ENCODE data around the gene ACP4. TPM values are rescaled to one million over a fixed set of nuclear protein-coding genes. Genes with fewer than 3 reads are reported as not detected.
"Not testable (repeated sequence)": the region's sequence is repeated elsewhere in the genome, so short reads cannot be mapped to it uniquely, and the experiment has no call there.

Gene ACP4
- polyA plus RNA-seq, 1 donor from 2014 or later, result not detected

DNA sequence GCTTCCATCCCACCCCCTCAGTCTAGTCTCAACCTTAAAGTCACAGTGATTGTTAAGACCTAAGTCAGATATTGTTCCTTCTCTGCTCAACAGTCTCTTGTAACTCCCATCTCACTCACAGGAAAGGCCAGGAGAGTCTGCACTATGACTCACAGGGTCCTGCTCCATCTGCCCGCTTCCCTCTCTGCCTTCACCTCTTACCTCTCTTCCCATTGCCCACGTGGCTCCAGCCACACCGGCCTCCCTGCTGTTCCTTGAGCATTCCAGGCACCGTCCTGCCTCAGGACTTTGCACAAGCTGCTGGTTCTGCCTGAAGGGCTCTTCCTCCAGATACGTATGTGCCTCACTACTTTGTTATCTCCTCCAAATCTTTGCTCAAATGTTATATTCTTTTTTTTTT, 23.0 kb upstream of the ACP4 start:
- H3K27ac Mint-ChIP-seq, H3K4me1 Mint-ChIP-seq, H3K36me3 Mint-ChIP-seq, H3K4me3 Mint-ChIP-seq, H3K9me3 Mint-ChIP-seq: not testable (repeated sequence)
- peaks cover 16% of the 10 kb centered on the region for H3K27me3 Mint-ChIP-seq

DNA sequence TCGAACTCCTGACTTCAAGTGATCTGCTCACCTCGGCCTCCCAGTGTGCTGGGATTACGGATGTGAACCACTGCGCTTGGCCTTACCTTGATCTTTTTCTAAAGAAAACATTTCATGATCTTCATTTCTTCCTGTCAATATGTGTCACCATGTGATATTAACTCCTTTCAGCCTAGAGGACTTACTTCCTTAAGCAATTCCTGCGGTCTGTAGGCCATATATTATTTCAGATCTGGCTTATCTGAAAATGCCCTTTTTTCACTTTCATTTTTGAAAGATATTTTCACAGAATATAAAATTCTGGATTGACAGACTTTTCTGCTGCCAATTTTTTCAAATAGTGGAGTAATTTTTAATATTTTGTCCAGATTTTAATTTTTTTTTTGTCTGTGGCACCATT, 21.9 kb upstream of the ACP4 start:
- peak overlapping the region in 1 of 4 donors; percentile 60 for H3K4me3 Mint-ChIP-seq
- no peaks in the 10 kb centered on the region for H3K4me1 Mint-ChIP-seq
- H3K9me3 Mint-ChIP-seq, result peaks cover 0 to 3% (median 2%) of the 10 kb centered on the region in 3 donors
- no peaks in the 10 kb centered on the region for H3K36me3 Mint-ChIP-seq
- H3K27me3 Mint-ChIP-seq, result peaks cover 16% of the 10 kb centered on the region
- no peak overlapping the region for H3K27ac Mint-ChIP-seq

DNA sequence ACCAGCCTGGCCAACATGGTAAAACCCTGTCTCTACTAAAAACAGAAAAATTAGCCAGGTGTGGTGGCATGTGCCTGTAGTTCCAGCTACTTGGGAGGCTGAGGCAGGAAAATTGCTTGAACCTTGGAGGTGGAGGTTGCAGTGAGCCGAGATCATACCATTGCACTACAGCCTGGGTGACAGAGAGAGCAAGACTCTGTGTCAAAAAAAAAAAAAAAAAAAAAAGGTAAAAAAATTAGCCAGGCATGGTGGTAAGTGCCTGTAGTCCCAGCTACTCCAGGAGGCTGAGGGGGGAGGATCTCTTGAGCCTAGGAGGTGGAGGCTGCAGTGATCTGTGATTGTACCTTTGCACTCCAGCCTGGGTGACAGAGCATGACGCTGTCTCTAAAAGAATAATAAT, 20.1 kb upstream of the ACP4 start, which contains the start of gene GPR32:
Gene GPR32 (plus strand): TSS at position 301 of the 400 bp plus-strand sequence. CDS start 137 bp downstream, outside the sequence.
- H3K4me3 Mint-ChIP-seq, result not testable (repeated sequence)

DNA sequence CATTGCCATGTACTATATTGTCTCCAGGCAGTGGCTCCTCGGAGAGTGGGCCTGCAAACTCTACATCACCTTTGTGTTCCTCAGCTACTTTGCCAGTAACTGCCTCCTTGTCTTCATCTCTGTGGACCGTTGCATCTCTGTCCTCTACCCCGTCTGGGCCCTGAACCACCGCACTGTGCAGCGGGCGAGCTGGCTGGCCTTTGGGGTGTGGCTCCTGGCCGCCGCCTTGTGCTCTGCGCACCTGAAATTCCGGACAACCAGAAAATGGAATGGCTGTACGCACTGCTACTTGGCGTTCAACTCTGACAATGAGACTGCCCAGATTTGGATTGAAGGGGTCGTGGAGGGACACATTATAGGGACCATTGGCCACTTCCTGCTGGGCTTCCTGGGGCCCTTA, 19.3 kb upstream of the ACP4 start:
- Mint-ChIP-seq H3K4me3 (no peak overlapping the region), H3K9me3 (peaks cover 0 to 3% (median 2%) of the 10 kb centered on the region in 3 donors), H3K4me1 (no peaks in the 10 kb centered on the region), H3K27ac (no peak overlapping the region), H3K27me3 (peaks cover 20% of the 10 kb centered on the region), H3K36me3 (no peaks in the 10 kb centered on the region)

More for the DNA sequence above, 20.1 kb upstream of the ACP4 start, which contains the start of gene GPR32:
- not testable (repeated sequence) for H3K36me3 Mint-ChIP-seq, H3K9me3 Mint-ChIP-seq, H3K4me1 Mint-ChIP-seq, H3K27ac Mint-ChIP-seq
- H3K27me3 Mint-ChIP-seq, result peaks cover 19% of the 10 kb centered on the region

DNA sequence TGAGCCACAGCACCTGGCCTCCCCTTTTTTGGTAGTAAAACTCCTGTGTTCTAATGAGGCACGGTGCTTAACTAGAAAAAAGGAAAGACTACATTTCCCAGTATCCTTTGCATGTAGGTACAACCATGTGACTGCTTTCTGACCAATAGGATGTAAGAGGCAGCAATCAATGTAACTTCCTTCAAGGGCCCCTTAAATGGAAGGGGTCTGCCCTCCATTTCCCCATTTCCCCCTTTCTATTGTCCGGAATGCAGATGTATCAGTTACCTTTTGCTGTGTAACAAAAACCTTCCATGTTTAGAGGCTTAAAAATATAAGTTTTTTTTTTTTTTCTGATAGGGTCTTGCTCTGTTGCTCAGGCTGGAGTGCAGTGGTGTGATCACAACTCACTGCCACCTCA, 17.7 kb upstream of the ACP4 start:
- Mint-ChIP-seq H3K4me3 (no peak overlapping the region), H3K27me3 (peaks cover 25% of the 10 kb centered on the region), H3K4me1 (no peaks in the 10 kb centered on the region), H3K36me3 (no peaks in the 10 kb centered on the region), H3K9me3 (peaks cover 0 to 3% (median 2%) of the 10 kb centered on the region in 3 donors), H3K27ac (no peak overlapping the region)

DNA sequence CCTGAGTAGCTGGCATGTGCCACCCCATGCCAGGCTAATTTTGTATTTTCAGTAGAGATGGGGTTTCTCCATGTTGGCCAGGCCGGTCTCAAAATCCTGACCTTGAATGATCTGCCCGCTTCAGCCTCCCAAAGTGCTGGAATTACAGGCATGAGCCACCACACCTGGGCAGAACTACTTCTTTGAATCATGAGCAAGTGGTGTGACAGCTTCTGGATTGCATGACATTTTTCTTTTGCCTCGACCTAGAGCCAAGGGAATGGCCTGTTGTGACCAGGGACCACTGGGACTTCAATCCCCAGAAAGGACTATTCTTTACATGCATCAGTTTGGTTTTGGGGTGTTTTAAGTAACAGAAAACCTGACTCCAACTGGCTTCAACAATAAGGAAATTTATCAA, 17.3 kb upstream of the ACP4 start:
- H3K27ac Mint-ChIP-seq, H3K36me3 Mint-ChIP-seq, H3K4me1 Mint-ChIP-seq, H3K4me3 Mint-ChIP-seq, H3K9me3 Mint-ChIP-seq: not testable (repeated sequence)
- H3K27me3 Mint-ChIP-seq, result peaks cover 28% of the 10 kb centered on the region

DNA sequence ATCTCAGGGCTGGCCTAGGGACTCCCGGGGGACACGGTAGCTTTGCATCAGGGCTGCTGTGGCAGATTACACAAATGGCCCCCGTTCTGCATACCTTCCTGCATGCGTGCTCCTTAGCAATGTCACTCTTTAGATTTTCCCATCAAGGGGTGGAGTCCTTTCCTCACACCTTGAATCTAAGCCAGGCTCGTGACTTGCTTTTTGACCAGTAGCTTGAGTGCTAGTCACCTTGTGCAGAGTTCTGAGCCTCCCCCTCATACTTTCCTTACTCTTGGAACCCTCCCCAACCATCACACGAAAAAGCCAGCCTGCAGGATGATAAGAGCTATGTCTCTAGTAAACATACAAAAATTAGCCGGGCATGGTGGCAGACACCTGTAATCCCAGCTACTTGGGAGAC, 16.8 kb upstream of the ACP4 start:
- not testable (repeated sequence) for H3K9me3 Mint-ChIP-seq, H3K4me3 Mint-ChIP-seq, H3K4me1 Mint-ChIP-seq, H3K36me3 Mint-ChIP-seq, H3K27ac Mint-ChIP-seq
- H3K27me3 Mint-ChIP-seq, result peaks cover 28% of the 10 kb centered on the region

DNA sequence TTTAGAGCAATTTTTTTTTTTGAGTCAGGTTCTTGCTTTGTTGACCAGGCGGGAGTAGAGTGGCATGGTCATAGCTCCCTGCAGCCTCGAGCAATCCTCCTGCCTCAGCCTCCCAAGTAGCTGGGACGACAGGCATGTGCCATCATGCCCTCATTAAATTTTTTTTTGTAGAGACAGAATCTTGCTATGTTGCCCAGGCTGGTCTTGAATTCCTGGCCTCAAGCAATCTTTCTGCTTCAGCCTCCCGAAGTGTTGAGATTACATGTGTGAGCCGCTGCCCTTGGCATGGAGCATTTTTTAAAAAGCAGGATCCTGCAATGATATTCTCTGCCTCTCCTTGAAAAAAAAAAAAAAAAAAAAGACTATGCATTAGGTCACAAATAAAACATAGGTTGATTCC, 14.1 kb upstream of the ACP4 start:
- Mint-ChIP-seq H3K36me3 (no peaks in the 10 kb centered on the region), H3K27ac (no peak overlapping the region), H3K4me3 (no peak overlapping the region), H3K27me3 (peaks cover 51% of the 10 kb centered on the region), H3K4me1 (no peaks in the 10 kb centered on the region), H3K9me3 (peaks cover 0 to 3% (median 0%) of the 10 kb centered on the region in 3 donors)

DNA sequence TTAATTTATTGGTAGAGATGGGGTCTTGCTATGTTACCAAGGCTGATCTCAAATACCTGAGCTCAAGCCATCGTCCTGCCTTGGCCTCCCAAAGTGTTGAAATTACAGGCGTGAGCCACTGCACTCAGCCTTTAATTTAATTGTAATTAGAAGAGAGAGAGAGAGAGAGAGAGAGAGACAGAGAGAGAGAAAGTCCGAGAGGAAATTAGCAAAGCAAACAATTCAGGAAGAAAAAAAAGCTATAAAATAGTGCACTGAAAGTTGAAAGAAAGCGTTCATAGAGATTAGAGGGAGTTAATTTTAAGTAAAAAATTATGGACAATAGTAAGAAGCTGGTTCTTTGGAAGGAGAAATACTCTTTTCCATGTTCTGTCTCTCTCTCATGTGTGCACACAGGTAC, 13.0 kb upstream of the ACP4 start:
- H3K27ac Mint-ChIP-seq, result no peak overlapping the region
- no peaks in the 10 kb centered on the region for H3K36me3 Mint-ChIP-seq
- H3K9me3 Mint-ChIP-seq, result peaks cover 0 to 3% (median 0%) of the 10 kb centered on the region in 3 donors

DNA sequence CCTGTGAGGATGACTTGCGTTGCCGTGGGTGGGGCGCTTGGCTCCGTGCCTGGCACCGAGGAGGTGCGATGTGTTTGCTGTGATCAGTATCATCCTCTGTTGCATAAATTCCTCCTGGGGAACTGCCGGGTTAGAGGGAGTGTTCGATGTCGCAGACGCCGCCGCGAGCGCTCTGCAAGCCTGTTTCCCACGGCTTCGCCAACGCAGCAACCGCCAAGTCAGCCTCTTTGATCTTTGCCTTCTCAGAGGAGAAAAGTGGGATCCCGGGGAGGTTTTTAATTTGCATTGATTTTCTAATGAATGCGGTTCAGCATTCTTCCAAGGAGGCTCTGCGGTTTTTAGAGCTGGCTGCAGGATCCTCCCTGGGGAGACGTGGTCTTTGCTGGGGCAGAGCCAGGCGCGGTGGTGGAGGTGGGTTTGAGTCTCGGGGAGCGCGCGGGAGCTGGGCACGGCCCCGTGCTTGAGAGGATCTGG, 12.3 kb upstream of the ACP4 start:
- H3K4me1 Mint-ChIP-seq, result no peaks in the 10 kb centered on the region
- H3K9me3 Mint-ChIP-seq, result peaks cover 0 to 3% (median 0%) of the 10 kb centered on the region in 3 donors
- H3K27me3 Mint-ChIP-seq, result peaks cover 56% of the 10 kb centered on the region
- no peaks in the 10 kb centered on the region for H3K36me3 Mint-ChIP-seq
- H3K27ac Mint-ChIP-seq, result no peak overlapping the region
- H3K4me3 Mint-ChIP-seq, result no peak overlapping the region

More for the DNA sequence above, 13.0 kb upstream of the ACP4 start:
- Mint-ChIP-seq H3K27me3 (peaks cover 56% of the 10 kb centered on the region), H3K4me1 (no peaks in the 10 kb centered on the region), H3K4me3 (peak overlapping the region in 1 of 4 donors; percentile 34)

DNA sequence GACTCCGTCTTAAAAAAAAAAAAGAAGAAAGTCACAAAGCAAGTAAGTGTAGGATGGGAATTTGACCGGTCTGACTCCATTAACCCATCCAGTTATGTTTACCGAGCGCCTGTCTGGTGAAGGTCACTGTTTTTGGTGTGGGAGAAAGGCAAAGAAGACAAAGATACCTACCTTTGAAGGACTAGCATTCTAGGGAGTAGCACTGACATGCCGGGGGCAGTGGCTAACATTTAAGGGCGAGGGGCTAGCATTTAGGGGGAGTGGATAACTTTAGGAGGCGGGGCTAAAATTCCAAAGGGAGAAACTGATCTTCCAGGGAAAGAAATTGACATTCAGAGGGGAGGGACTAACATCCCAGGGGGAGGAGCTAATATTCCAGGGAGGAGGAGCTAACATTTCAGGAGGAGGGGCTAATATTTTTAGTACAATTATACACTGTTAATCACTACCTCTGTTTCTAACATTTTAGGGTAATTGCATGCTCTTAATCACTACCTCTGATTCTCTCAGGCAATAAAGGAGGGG, 11.2 kb upstream of the ACP4 start:
- H3K4me3 Mint-ChIP-seq, result peak overlapping the region in 2 of 4 donors; percentile 30 to 35
- peaks cover 58% of the 10 kb centered on the region for H3K27me3 Mint-ChIP-seq
- peaks cover 0 to 3% (median 0%) of the 10 kb centered on the region in 3 donors for H3K9me3 Mint-ChIP-seq
- H3K36me3 Mint-ChIP-seq, result no peaks in the 10 kb centered on the region
- peak overlapping the region in 1 of 3 donors; percentile 87 for H3K27ac Mint-ChIP-seq
- peaks cover 0 to 6% (median 5%) of the 10 kb centered on the region in 3 donors for H3K4me1 Mint-ChIP-seq

DNA sequence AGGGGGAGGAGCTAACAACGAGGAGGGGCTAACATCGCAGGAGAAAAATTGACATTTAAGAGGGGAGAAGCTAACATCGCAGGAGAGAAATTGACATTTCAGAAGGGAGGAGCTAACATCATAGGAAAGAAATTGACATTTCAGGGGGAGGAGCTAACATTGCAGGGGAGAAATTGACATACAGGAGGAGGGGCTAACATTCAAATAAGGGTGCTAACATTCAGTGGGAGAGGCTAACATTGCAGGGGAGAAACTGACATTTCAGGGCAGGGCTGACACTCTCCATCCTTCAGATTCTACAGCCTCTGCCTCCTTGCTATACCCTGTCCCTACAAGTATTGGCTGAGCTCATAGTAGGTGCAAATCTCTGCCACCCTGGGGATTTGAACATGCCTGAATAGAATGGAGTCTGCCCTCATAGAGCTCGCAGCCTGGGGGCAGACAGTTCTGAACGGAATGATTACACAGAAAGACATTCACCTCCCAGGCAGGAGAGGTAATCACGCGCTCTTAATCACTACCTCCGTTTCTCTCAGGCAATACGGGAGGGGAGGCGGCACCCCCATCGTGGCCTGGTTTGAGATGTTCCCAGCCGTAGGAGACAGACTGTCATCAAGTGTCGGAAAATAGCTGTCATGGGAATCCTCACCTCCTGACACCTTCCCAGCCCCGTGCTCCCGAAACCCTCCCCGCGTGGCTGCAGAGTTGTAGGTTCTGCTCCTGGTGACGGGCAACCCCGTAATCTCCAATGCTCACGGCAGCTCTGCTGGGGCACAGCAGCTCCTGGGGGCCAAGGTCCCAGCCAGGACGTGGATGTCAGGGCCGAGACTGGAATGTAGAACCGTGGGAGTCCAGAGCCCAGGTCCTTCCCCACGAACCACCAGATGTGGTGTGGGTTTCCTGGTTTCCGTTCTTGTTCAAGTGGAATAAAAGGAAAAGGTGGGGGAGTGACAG, 10.4 kb upstream of the ACP4 start:
- H3K27ac Mint-ChIP-seq, result no peak overlapping the region
- H3K4me1 Mint-ChIP-seq, result peaks cover 0 to 6% (median 5%) of the 10 kb centered on the region in 3 donors
- peak overlapping the region in 1 of 4 donors; percentile 35 for H3K4me3 Mint-ChIP-seq
- no peaks in the 10 kb centered on the region for H3K36me3 Mint-ChIP-seq
- peaks cover 0 to 3% (median 0%) of the 10 kb centered on the region in 3 donors for H3K9me3 Mint-ChIP-seq
- peaks cover 53% of the 10 kb centered on the region for H3K27me3 Mint-ChIP-seq

DNA sequence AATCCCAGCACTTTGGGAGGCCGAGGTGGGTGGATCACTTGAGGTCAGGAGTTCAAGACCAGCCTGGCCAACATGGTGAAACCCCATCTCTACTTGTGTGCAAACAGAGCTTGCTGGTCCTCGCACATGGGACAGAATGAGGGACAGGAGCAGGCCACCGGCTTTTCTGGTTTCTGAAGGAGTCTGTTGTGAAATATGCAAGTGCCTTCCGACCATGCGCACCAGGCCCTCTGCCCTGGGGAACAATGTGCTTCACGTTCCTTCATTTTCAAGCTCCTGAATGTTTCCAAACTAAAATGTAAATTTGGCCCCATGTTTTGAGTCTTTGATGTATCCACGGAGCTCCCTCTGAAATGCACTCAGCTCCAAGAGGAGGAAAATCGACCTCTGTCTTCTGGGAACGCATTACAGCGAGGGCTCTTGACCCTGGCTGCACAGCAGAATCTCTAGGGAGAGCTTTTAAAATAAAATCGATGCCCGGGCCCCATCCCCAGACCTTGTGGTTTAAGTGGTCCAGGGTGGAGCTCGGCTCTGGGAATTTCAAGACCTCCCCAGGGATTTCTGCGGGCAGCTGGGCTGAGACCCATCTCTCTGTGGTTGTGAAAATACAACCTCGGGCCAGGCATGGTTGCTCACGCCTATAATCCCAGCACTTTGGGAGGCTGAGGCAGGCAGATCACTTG, 9.3 kb upstream of the ACP4 start:
- H3K4me3 Mint-ChIP-seq, result no peak overlapping the region
- no peaks in the 10 kb centered on the region for H3K36me3 Mint-ChIP-seq
- H3K9me3 Mint-ChIP-seq, result peaks cover 0 to 2% (median 0%) of the 10 kb centered on the region in 3 donors
- H3K4me1 Mint-ChIP-seq, result peaks cover 0 to 6% (median 5%) of the 10 kb centered on the region in 3 donors
- H3K27ac Mint-ChIP-seq, result no peak overlapping the region
- peaks cover 50% of the 10 kb centered on the region for H3K27me3 Mint-ChIP-seq

DNA sequence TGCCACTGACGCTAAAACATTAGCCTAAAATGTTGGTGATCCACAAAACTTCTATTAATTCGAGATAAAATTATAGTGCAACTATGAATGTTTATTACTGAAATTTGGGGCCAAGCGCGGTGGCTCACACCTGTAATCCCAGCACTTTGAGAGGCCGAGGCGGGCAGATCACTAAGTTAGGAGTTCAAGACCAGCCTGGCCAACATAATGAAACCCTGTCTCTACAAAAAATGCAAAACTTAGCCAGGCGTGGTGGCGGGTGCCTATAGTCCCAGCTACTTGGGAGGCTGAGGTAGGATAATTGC, 6.4 kb upstream of the ACP4 start:
- H3K9me3 Mint-ChIP-seq, H3K36me3 Mint-ChIP-seq, H3K4me1 Mint-ChIP-seq: not testable (repeated sequence)
- peaks cover 30% of the 10 kb centered on the region for H3K27me3 Mint-ChIP-seq
- peak overlapping the region in 1 of 4 donors; percentile 33 for H3K4me3 Mint-ChIP-seq
- H3K27ac Mint-ChIP-seq, result peak overlapping the region in 1 of 3 donors; percentile 46

DNA sequence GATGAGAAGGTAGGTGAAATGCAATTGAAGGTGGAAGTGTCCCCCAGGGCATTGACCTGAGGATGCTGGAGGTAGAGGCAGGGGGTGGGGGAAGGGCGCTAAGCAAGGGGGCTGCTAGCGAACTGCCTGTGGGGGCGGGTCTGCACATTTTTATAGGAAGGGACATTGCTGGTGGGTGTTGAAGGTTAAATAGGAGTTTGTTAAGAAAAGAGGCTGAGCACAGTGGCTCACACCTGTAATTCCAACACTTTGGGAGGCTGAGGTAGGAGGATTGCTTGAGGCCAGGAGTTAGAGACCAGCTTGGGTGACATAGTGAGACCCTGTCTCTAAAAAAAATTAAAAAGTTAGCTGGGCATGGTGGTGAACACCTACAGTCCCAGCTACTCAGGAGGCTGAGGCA, 5.5 kb upstream of the ACP4 start:
- Mint-ChIP-seq H3K27me3 (peaks cover 21% of the 10 kb centered on the region), H3K4me3 (no peak overlapping the region), H3K27ac (peak overlapping the region in 1 of 3 donors; percentile 67), H3K4me1 (peaks cover 0 to 6% (median 5%) of the 10 kb centered on the region in 3 donors), H3K9me3 (no peaks in the 10 kb centered on the region), H3K36me3 (peaks cover 3% of the 10 kb centered on the region)

Measured in IgD-negative memory B cell (primary cell).